Activated T-cell treated with anti-CD3 and anti-CD28 coated beads, Interleukin-2, amount 50 U/mL, for 72 hours (primary cell): ENCODE measurements around the gene CCNY. TPM values are rescaled to one million over a fixed set of nuclear protein-coding genes. Genes with fewer than 3 reads are reported as not detected.
A peak's percentile ranks its signal among the peaks of the same experiment; 100 is the strongest.

ENCODE experiments used
- ATAC-seq, 2 donors: fragments of 150-1000 bp; cut with Tn5 transposase; replicated peaks in 1 of 2; 2 replicates each; pipeline ENCODE4 v1.10.0; 2021; ENCODE audit warnings: moderate library complexity in 2 of 2, mild to moderate bottlenecking in 1 of 2
- DNase-seq, 2 donors: peaks; one replicate each; pipeline ENCODE4 v3.0.0; 2021 to 2022; ENCODE audit warnings: mixed read lengths in 1 of 2
- H3K27ac Mint-ChIP-seq: one replicate; pipeline ENCODE4 v1.8.0; 2022; ENCODE audit warnings: mild to moderate bottlenecking, moderate library complexity, mixed read lengths
- H3K27me3 Mint-ChIP-seq: one replicate; pipeline ENCODE4 v1.8.0; 2022; ENCODE audit warnings: low read depth, mixed read lengths
- H3K36me3 Mint-ChIP-seq, 2 donors: one replicate each; pipeline ENCODE4 v1.8.0; 2022; ENCODE audit warnings: mixed read lengths in 2 of 2, mild to moderate bottlenecking in 1 of 2; ENCODE audit not compliant: insufficient read depth in 2 of 2
- H3K4me1 Mint-ChIP-seq: one replicate; pipeline ENCODE4 v1.8.0; 2022; ENCODE audit warnings: low read depth, mixed read lengths
- H3K4me3 Mint-ChIP-seq, 2 donors: one replicate each; pipeline ENCODE4 v1.8.0; 2022; ENCODE audit warnings: mild to moderate bottlenecking in 2 of 2, mixed read lengths in 2 of 2, moderate library complexity in 2 of 2
- H3K9me3 Mint-ChIP-seq, 2 donors: one replicate each; pipeline ENCODE4 v1.8.0; 2022; ENCODE audit warnings: mixed read lengths in 2 of 2
- total RNA-seq, 2 donors: library from RNA; stranded (reverse); gene quantifications; one replicate each; pipeline ENCODE4 v1.2.3, GENCODE V29; 2022

The CCNY gene
- total RNA-seq, 2 donors from 2014 or later = 54.1 to 78.6 TPM

DNA sequence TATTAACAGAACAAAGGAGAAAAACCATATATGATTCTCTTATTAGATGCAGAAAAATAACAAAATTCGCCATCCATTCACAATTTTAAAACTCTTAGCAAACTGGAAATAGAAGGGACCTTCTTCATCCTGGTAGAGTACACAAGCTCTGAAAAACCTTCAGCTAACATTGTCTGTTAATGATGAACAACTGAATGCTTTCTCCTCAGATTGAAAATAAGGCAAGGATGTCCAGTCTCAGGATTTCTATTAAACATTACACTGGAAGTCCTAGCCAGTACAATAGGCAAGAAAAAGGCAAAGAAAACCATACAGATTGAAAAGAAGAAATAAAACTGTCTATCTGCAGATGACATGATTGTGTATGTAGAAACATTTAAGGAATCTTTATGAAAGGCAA is 16.0 kb upstream of the CCNY start:
- no peak overlapping the region for H3K4me3 Mint-ChIP-seq
- H3K4me1 Mint-ChIP-seq = peaks cover 4% of the 10 kb centered on the region
- no peaks in the 10 kb centered on the region for H3K27me3 Mint-ChIP-seq
- H3K36me3 Mint-ChIP-seq = peaks cover 8 to 19% of the 10 kb centered on the region in 2 donors
- DNase-seq (no peak), ATAC-seq (no peak)
- no peak overlapping the region for H3K27ac Mint-ChIP-seq
- peaks cover 1 to 2% of the 10 kb centered on the region in 2 donors for H3K9me3 Mint-ChIP-seq

DNA sequence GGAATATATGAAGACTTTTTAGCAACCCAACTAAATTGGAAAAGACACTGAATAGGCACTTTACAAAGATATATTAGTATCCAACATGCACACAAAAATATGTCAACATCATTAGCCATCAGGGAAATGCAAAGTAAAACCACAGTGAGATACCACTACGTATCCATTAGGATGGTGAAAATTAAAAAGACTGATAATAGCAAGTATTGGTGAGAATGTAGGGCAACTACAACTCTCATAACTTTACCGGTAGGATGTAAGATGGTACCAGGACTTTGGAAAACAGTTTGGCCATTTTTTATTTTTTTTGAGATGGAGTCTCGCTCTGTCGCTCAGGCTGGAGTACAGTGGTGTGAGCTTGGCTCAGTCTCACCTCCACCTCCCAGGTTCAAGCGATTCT is 13.7 kb upstream of the CCNY start:
- no peak overlapping the region for H3K27ac Mint-ChIP-seq
- H3K9me3 Mint-ChIP-seq = peaks cover 0 to 2% of the 10 kb centered on the region in 2 donors
- DNase-seq (no peak), ATAC-seq (no peak)
- H3K27me3 Mint-ChIP-seq = no peaks in the 10 kb centered on the region
- H3K36me3 Mint-ChIP-seq = peaks cover 1 to 12% of the 10 kb centered on the region in 2 donors
- no peak overlapping the region for H3K4me3 Mint-ChIP-seq
- H3K4me1 Mint-ChIP-seq = peaks cover 6% of the 10 kb centered on the region

DNA sequence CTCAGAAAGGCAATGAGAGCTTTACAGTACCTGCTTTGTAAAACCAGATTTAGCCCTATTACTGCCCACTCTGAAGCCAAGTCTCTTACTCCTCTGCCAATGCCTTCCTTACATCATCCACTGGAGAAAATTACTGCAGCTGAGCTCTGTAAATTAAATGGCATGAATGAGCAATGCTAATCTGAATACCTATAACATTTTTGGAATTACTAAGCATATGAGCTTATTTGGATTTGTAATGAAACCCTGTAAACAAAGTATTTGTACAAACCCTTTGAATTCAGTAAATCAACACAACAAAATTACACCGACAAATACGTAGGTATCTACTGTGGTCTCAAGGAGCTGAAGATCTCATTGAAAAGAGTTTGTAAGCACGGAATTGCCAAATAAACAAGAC is 12.1 kb upstream of the CCNY start:
- Mint-ChIP-seq H3K4me1 (peaks cover 21% of the 10 kb centered on the region), H3K36me3 (peaks cover under 1 to 10% of the 10 kb centered on the region in 2 donors)

DNA sequence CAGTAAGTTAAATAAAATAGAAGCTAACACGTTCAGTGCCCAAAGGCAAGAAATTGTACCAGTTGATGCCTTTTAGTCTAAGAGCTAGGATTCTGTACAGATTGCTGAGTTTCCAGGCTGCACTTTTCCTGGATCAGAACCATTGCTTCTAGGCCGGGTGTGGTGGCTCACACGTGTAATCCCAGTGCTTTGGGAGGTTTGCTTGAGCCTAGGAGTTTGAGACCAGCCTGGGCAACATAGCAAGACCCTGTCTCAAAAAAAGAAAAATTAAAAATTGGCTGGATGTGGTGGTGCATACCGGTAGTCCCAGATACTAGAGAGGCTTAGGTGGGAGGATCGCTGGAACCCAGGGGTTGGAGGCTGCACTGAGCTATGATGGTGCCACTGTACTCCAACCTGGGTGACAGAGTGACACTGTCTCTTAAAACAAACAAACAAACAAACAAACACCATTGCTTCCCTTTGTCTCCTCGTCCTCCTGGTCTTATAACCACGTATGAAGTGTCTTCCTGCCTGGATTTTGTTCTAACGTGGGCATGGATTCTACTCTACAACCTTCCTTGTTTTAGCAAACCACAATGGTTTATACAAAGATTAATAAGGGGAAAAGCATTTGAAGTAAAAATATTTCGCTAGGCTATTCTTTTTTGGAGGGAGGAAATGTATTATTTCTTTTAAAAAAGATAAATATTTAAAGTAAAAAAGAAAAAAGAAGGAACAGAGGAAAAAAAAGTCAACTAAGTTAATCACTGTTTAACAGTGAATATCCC is 9.7 kb upstream of the CCNY start:
- Mint-ChIP-seq H3K4me3 (no peak overlapping the region), H3K36me3 (peaks cover 0 to 10% of the 10 kb centered on the region in 2 donors), H3K27ac (no peak overlapping the region), H3K9me3 (peaks cover 0 to 2% of the 10 kb centered on the region in 2 donors), H3K27me3 (no peaks in the 10 kb centered on the region), H3K4me1 (peaks cover 38% of the 10 kb centered on the region)
- no peak for DNase-seq
- no peak for ATAC-seq

More for the DNA sequence above, 12.1 kb upstream of the CCNY start:
- peaks cover 0 to 2% of the 10 kb centered on the region in 2 donors for H3K9me3 Mint-ChIP-seq
- no peak overlapping the region for H3K4me3 Mint-ChIP-seq
- DNase-seq (no peak), ATAC-seq (no peak)
- H3K27me3 Mint-ChIP-seq = no peaks in the 10 kb centered on the region
- no peak overlapping the region for H3K27ac Mint-ChIP-seq

DNA sequence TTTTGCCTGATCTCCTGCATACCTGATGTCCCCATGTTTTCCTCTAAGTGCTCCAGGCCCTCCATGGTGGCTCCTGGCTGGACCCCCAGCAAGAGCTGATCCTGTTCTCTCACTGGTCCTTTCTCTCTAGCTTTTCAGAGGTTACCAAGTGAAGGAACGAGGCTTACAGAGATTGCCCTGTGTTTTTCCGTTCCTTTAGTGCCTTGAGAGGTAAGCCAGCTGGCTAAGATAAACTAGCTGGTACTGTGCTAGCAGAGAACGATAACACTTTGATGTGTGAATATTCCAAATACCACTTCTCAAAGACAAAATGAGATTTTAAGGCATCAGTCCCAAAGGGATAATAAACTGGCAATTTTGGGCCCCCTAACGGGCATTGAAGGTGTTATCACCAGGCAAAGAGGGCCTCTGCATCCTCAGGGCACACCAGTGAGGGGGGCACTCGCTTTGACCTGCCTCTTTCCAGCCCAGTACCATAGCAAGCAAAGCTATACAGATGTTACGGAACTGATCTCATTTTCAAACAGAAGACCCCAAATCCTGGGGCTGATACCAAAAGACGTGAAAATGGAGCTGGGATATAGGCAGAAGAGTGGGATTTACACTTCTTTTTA is 8.4 kb upstream of the CCNY start:
- Mint-ChIP-seq H3K27me3 (no peaks in the 10 kb centered on the region), H3K4me3 (peak overlapping the region; percentile 19 to 39), H3K36me3 (peaks cover 0 to 10% of the 10 kb centered on the region in 2 donors), H3K9me3 (no peaks in the 10 kb centered on the region), H3K4me1 (peaks cover 50% of the 10 kb centered on the region), H3K27ac (peak overlapping the region; percentile 35)
- peak in 1 of 2 donors; percentile 22 for ATAC-seq
- no peak for DNase-seq

DNA sequence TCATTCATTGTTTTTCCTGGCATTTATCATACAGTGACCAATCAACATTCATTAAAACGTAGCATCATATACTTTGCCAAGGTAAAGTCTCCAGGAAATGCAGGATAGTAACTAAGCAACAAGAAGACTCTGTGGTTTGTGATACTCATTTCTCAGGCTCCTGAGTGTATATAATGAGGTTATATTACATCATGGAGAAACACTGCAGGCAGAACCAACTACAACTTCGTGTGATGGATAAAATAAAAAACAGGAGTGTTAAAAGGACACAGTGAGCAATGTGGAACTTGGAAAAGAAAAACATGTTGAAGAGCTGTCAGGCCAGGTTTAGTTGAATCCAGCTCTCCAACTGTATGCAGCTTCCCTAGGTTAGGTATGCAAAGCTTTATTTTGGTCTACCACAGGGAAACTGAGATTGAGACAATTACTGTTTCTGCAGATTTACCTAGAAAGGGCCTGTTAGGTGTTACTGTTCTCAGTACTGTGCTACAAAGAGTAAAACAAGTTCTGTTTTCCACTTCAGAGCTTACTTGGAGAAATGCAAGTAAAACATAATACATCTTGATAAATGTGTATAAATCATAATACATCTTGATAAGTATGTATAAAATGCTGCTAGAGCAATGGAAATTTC is 7.8 kb upstream of the CCNY start:
- peak overlapping the region in 1 of 2 donors; percentile 39 for H3K4me3 Mint-ChIP-seq
- peaks cover 0 to 6% of the 10 kb centered on the region in 2 donors for H3K36me3 Mint-ChIP-seq
- no peaks in the 10 kb centered on the region for H3K27me3 Mint-ChIP-seq
- peaks cover 56% of the 10 kb centered on the region for H3K4me1 Mint-ChIP-seq
- ATAC-seq = peak; percentile 90
- peak overlapping the region; percentile 35 for H3K27ac Mint-ChIP-seq
- DNase-seq = no peak
- no peaks in the 10 kb centered on the region for H3K9me3 Mint-ChIP-seq

DNA sequence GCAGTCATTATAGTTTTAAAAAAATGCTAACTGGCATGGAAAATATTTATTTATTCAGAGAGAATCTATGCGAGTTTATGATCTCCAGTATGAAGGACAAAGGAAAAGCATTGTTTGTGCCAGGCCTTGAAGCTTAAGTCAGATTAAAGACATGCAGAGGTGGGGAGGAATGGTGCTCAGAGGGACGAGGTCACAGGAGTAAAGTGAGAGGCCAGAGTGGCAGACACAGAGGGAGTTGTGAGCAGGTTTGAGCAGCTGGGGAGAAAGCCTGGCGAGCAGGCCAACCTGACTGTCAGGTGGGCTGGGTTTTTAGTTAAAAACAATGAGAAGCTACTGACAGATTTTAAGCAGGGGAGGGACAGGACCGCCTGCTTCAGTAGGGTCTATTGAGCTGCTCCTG is 6.8 kb upstream of the CCNY start:
- H3K4me3 Mint-ChIP-seq = no peak overlapping the region
- no peak for DNase-seq
- peaks cover 0 to 6% of the 10 kb centered on the region in 2 donors for H3K36me3 Mint-ChIP-seq
- no peaks in the 10 kb centered on the region for H3K9me3 Mint-ChIP-seq
- H3K4me1 Mint-ChIP-seq = peaks cover 62% of the 10 kb centered on the region
- peak overlapping the region; percentile 3 for H3K27ac Mint-ChIP-seq
- no peak for ATAC-seq
- H3K27me3 Mint-ChIP-seq = no peaks in the 10 kb centered on the region

DNA sequence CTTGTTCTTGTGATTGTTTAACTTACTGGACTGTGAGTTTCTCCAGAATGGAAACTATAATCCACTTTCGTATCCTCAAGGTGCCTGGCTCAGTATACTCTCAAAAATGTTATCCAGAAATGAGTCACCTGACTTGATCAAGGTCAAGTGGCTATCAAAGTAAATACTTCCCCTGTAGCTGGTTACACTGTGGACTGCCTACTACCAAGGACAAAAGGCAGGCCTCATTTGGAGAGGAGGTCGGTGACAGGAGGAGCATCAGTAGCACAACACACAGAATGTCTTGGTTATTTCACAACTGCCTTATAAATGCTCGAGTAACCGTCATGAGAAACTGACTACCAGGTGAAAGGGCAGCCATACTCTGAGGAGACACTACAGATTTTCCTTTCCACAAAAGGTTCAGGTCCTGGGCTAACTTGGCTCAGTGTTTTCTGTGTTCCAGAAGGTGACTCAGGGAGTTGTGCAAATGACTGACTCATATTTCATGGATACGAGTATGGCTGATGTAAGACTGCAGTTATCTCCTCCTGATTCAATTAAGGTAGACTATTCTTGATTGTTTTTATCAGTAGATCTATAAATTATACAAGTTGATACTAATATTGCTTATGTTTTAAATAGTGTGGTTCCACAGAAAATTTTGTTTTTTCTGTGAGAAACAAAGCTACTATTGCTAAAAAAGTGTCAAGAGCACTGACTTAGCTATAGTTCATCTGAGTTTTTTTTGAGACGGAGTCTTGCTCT is 4.2 kb upstream of the CCNY start:
- peaks cover 76% of the 10 kb centered on the region for H3K4me1 Mint-ChIP-seq
- ATAC-seq (peak in 1 of 2 donors; percentile 14), DNase-seq (no peak)
- H3K9me3 Mint-ChIP-seq = no peaks in the 10 kb centered on the region
- H3K4me3 Mint-ChIP-seq = peak overlapping the region in 1 of 2 donors; percentile 2
- peaks cover 3 to 7% of the 10 kb centered on the region in 2 donors for H3K36me3 Mint-ChIP-seq
- no peaks in the 10 kb centered on the region for H3K27me3 Mint-ChIP-seq
- H3K27ac Mint-ChIP-seq = peak overlapping the region; percentile 66

DNA sequence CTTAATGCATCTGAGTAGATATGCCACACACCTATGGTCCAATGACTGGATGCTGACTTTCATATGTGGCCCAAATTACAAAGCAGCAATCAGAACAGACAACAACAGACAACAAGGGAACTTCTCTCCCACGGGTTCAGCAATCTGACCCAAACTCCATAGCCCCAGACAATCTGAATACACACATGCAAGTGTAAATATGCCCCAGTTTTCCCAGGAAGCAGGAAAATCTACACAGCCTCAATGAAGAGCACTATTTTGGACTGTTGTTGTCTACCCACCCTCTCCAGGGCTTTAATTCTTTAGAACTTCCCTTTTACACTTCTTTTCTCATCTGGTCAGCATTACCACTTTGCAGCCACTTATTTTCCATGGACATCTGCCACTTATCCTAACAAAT is 2.0 kb upstream of the CCNY start:
- Mint-ChIP-seq H3K4me1 (peaks cover 75% of the 10 kb centered on the region), H3K4me3 (peak overlapping the region; percentile 45 to 68), H3K27ac (no peak overlapping the region), H3K36me3 (peaks cover 3 to 10% of the 10 kb centered on the region in 2 donors), H3K9me3 (no peaks in the 10 kb centered on the region), H3K27me3 (no peaks in the 10 kb centered on the region)
- no peak for ATAC-seq
- no peak for DNase-seq

DNA sequence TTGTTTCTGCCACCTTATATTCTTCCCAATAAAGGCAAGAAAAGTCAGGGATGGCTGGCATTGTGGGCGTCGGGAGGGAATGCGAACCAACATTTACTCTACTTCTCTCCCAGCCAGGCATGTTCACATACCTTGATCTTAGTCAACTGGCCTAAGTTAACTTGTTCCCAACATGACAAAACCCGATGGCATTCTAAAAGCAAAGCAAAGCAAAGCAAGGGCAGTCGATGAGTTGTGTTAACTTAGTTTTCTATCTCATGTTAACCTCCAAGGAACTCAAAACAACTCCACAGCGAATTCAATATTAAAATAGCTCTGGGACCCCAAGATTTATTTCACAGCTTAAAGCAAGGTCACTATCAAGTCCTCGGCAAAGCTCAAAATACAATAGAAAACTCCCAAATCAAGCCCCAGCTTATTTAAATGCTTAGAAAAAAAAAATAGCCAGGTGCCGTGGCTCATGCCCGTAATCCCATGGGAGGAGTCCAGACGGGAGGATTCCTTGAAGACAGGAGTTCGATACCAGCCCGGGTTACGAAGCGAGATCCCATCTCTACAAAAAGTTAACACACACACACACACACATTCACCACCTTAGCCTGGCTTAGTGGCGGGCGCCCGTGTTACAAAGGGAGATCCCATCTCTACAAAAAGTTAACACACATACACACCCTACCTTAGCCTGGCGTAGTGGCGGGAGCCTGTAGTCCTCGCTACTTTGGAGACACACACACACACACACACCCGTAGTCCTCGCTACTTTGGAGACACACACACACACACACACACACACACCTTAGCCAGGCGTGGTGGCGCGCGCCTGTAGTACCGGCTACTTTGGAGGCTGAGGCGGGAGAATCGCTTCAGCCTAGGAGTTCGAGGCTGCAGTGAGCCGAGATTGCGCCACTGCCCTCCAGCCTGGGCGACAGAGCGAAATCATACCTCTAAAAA is 901 bp upstream of the CCNY start:
- Mint-ChIP-seq H3K9me3 (no peaks in the 10 kb centered on the region), H3K36me3 (peaks cover 3 to 10% of the 10 kb centered on the region in 2 donors), H3K4me1 (peaks cover 77% of the 10 kb centered on the region), H3K27me3 (no peaks in the 10 kb centered on the region), H3K4me3 (peak overlapping the region; percentile 93 to 95), H3K27ac (peak overlapping the region; percentile 97)
- ATAC-seq (no peak), DNase-seq (peak in 1 of 2 donors; percentile 26)

DNA sequence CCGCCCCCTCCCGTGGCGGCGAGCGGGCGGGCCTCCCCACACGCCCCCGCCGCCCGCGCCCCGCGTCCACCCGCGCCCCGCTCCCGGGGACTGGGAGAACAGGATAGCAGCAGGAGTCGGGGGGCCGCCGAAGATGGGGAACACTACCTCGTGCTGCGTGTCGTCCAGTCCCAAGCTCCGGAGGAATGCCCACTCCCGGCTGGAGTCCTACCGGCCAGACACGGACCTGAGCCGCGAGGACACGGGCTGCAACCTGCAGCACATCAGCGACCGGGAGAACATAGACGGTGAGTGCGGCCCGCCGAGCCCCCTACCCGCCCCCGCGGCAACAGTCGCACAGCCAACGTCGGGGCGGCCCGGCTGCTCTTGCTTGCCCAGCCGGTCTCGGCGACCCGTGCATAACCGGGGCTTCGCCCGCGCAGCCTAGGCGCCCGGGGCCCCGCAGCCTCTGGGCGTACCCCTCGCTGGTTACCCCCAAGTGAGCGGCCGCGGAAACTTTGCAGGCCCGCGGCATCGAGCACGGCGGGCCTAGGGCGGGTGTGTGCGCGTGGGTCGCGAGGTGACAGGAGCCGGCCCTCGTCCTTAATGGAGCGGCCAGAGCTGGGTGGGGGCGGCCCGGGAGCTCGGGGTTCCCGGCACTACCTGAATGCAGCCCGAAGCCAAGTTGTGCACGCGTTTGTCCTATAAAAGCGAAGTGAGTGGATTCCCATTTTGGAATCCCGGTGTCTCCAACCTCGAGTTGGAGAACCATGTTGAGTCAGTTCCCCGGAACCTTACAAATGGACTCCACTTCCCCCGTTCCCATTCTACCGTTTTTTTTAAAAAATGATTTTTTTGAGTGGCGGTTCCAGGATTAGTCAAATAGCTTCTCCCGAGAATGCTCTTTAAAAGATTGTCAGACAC is 863 bp downstream of the CCNY start:
- ATAC-seq (peak; percentile 3 to 8), DNase-seq (peak; percentile 50 to 56)
- peak overlapping the region; percentile 83 to 96 for H3K4me3 Mint-ChIP-seq
- H3K36me3 Mint-ChIP-seq = peaks cover 3 to 15% of the 10 kb centered on the region in 2 donors
- peak overlapping the region; percentile 90 for H3K27ac Mint-ChIP-seq
- H3K4me1 Mint-ChIP-seq = peaks cover 84% of the 10 kb centered on the region
- no peaks in the 10 kb centered on the region for H3K27me3 Mint-ChIP-seq
- no peaks in the 10 kb centered on the region for H3K9me3 Mint-ChIP-seq
